WTC11 (cell line): Measurements from ENCODE around the gene THUMPD3. TPM values are rescaled to one million over a fixed set of nuclear protein-coding genes. Genes with fewer than 3 reads are reported as not detected.

ENCODE experiments used
- ATAC-seq: fragments of 200-7000 bp; cut with Tn5 transposase; 2 replicates; pipeline ENCODE4 v1.10.0; 2021; ENCODE audit warnings: mild to moderate bottlenecking, moderate library complexity
- CTCF ChIA-PET: fragments of 300-600 bp; sonication (Branson Sonifier 250); formaldehyde crosslinking; loops from one replicate; lab custom pipeline; 2021; ENCODE audit warnings: antibody characterized with exemption; lab: Charles Lee
- POLR2A ChIA-PET: fragments of 350-600 bp; sonication (Branson Sonifier 250); formaldehyde crosslinking; loops from one replicate; lab custom pipeline; 2021; ENCODE audit warnings: antibody characterized with exemption; lab: Charles Lee
- DNase-seq: peaks from one replicate; pipeline ENCODE4 v3.0.0; 2021; ENCODE audit warnings: low spot score
- H3K27ac Mint-ChIP-seq: 2 replicates; pipeline ENCODE4 v1.8.0; 2021; ENCODE audit warnings: mixed read lengths
- H3K27me3 Mint-ChIP-seq: 2 replicates; pipeline ENCODE4 v1.8.0; 2021; ENCODE audit warnings: low read depth, mild to moderate bottlenecking, moderate library complexity, mixed read lengths
- H3K36me3 Mint-ChIP-seq: 2 replicates; pipeline ENCODE4 v1.8.0; 2021; ENCODE audit warnings: mixed read lengths
- H3K4me1 Mint-ChIP-seq: 2 replicates; pipeline ENCODE4 v1.8.0; 2022; ENCODE audit warnings: mixed read lengths
- H3K4me3 Mint-ChIP-seq: 2 replicates; pipeline ENCODE4 v1.8.0; 2021; ENCODE audit warnings: mild to moderate bottlenecking, moderate library complexity, mixed read lengths
- H3K9me3 Mint-ChIP-seq: 2 replicates; pipeline ENCODE4 v1.8.0; 2021; ENCODE audit warnings: mixed read lengths
- CREB1 ChIP-seq: sonication (generic); formaldehyde crosslinking; IDR thresholded peaks from 2 replicates; pipeline ENCODE4 v1.8.0; 2023; ENCODE audit warnings: mild to moderate bottlenecking, missing genetic modification reagents
- ETV6 ChIP-seq: sonication (generic); formaldehyde crosslinking; IDR thresholded peaks from 2 replicates; pipeline ENCODE4 v1.8.1; 2022; ENCODE audit warnings: mild to moderate bottlenecking, missing genetic modification reagents
- FOXJ3 ChIP-seq: sonication (generic); formaldehyde crosslinking; IDR thresholded peaks from 2 replicates; pipeline ENCODE4 v1.9.0; 2021; ENCODE audit warnings: missing genetic modification reagents, mild to moderate bottlenecking, borderline replicate concordance
- JAZF1 ChIP-seq: fragments of 250-450 bp; sonication (Bioruptor Pico); IDR thresholded peaks from 2 replicates; pipeline ENCODE4 v1.9.0; 2021; ENCODE audit warnings: moderate library complexity, mild to moderate bottlenecking, inconsistent platforms
- JUN ChIP-seq: sonication (generic); formaldehyde crosslinking; IDR thresholded peaks from 2 replicates; pipeline ENCODE4 v1.8.0; 2023; ENCODE audit warnings: mild to moderate bottlenecking, missing genetic modification reagents
- NFYB ChIP-seq: sonication (generic); formaldehyde crosslinking; conservative IDR thresholded peaks from 2 replicates; pipeline ENCODE4 v1.8.0; 2022; ENCODE audit warnings: low read depth, missing genetic modification reagents
- NR3C1 ChIP-seq: sonication (generic); formaldehyde crosslinking; conservative IDR thresholded peaks from 2 replicates; pipeline ENCODE4 v1.8.1; 2023; ENCODE audit warnings: low read depth, mild to moderate bottlenecking, missing genetic modification reagents
- PRRX2 ChIP-seq: fragments of 250-450 bp; sonication (Bioruptor Pico); IDR thresholded peaks from 2 replicates; pipeline ENCODE4 v1.8.0; 2021; ENCODE audit warnings: mild to moderate bottlenecking
- RELA ChIP-seq: sonication (generic); formaldehyde crosslinking; IDR thresholded peaks from 2 replicates; pipeline ENCODE4 v1.8.1; 2022; ENCODE audit warnings: missing genetic modification reagents, mild to moderate bottlenecking, borderline replicate concordance
- RORB ChIP-seq: fragments of 250-450 bp; sonication (Bioruptor Pico); IDR thresholded peaks from 2 replicates; pipeline ENCODE4 v1.9.0; 2021; ENCODE audit warnings: mild to moderate bottlenecking
- SMAD3 ChIP-seq: sonication (generic); formaldehyde crosslinking; IDR thresholded peaks from 2 replicates; pipeline ENCODE4 v1.8.0; 2022; ENCODE audit warnings: missing genetic modification reagents, mild to moderate bottlenecking, borderline replicate concordance
- SMAD4 ChIP-seq: sonication (generic); formaldehyde crosslinking; IDR thresholded peaks from 2 replicates; pipeline ENCODE4 v1.8.0; 2022; ENCODE audit warnings: mild to moderate bottlenecking, missing genetic modification reagents
- ZNF121 ChIP-seq: sonication (generic); formaldehyde crosslinking; IDR thresholded peaks from 2 replicates; pipeline ENCODE4 v1.8.0; 2023; ENCODE audit warnings: missing genetic modification reagents
- total RNA-seq: library from RNA; stranded (reverse); gene quantifications from 3 replicates; pipeline ENCODE4 v1.2.3, GENCODE V29; 2021
- TF ChIP-seq, protein P1 (sequence below): sonication (generic); formaldehyde crosslinking; IDR thresholded peaks from 2 replicates; pipeline ENCODE4 v1.8.0; 2022; ENCODE audit warnings: missing genetic modification reagents
- TF ChIP-seq, protein P2 (sequence below): sonication (generic); formaldehyde crosslinking; IDR thresholded peaks from 2 replicates; pipeline ENCODE4 v1.8.1; 2023; ENCODE audit warnings: mild to moderate bottlenecking, moderate library complexity, missing genetic modification reagents
- TF ChIP-seq, protein P3 (sequence below): fragments of 250-450 bp; sonication (Bioruptor Pico); IDR thresholded peaks from 2 replicates; pipeline ENCODE4 v1.9.0; 2021; ENCODE audit warnings: moderate library complexity, mild to moderate bottlenecking, inconsistent platforms, borderline replicate concordance
- TF ChIP-seq, protein P4 (sequence below): sonication (generic); formaldehyde crosslinking; IDR thresholded peaks from 2 replicates; pipeline ENCODE4 v1.8.0; 2022; ENCODE audit warnings: mild to moderate bottlenecking, missing genetic modification reagents
- TF ChIP-seq, protein P5 (sequence below): sonication (generic); formaldehyde crosslinking; IDR thresholded peaks from 2 replicates; pipeline ENCODE4 v1.8.1; 2023; ENCODE audit warnings: mild to moderate bottlenecking, missing genetic modification reagents
- TF ChIP-seq, protein P6 (sequence below): sonication (generic); formaldehyde crosslinking; IDR thresholded peaks from 2 replicates; pipeline ENCODE4 v1.8.1; 2023; ENCODE audit warnings: mild to moderate bottlenecking, missing genetic modification reagents, borderline replicate concordance

Gene THUMPD3
- total RNA-seq, 1 experiment from 2014 or later, result 67.5 TPM

DNA sequence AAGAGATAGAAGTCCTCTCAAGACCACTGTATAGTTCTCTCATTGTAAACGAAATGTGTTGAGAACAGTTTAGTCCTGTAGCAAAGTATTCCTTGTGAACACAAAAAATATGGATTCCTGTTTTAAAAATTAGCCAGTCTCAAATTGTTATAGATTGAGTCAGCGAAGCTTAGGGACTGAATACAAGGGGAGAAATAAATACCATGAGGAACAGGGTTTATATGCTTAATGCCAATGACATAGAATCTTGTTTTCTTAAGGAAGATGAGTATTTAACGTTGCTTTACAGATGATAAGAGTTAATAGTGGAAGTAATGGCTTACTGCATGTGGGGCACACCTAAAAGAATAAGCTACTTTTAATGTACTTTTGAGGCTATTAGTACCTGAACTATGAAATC, 72.5 kb downstream of the THUMPD3 start:
- Mint-ChIP-seq H3K36me3 (peaks cover 78% of the 10 kb centered on the region), H3K9me3 (no peaks in the 10 kb centered on the region), H3K4me3 (no peak overlapping the region), H3K27me3 (no peaks in the 10 kb centered on the region)
- CTCF ChIA-PET, result interaction anchor here (0.7 kb wide), 1 partner anchor 665 kb away, joined by 4 read pairs; no protein-coding TSS in a partner anchor
- TF ChIP-seq, protein P1, sequence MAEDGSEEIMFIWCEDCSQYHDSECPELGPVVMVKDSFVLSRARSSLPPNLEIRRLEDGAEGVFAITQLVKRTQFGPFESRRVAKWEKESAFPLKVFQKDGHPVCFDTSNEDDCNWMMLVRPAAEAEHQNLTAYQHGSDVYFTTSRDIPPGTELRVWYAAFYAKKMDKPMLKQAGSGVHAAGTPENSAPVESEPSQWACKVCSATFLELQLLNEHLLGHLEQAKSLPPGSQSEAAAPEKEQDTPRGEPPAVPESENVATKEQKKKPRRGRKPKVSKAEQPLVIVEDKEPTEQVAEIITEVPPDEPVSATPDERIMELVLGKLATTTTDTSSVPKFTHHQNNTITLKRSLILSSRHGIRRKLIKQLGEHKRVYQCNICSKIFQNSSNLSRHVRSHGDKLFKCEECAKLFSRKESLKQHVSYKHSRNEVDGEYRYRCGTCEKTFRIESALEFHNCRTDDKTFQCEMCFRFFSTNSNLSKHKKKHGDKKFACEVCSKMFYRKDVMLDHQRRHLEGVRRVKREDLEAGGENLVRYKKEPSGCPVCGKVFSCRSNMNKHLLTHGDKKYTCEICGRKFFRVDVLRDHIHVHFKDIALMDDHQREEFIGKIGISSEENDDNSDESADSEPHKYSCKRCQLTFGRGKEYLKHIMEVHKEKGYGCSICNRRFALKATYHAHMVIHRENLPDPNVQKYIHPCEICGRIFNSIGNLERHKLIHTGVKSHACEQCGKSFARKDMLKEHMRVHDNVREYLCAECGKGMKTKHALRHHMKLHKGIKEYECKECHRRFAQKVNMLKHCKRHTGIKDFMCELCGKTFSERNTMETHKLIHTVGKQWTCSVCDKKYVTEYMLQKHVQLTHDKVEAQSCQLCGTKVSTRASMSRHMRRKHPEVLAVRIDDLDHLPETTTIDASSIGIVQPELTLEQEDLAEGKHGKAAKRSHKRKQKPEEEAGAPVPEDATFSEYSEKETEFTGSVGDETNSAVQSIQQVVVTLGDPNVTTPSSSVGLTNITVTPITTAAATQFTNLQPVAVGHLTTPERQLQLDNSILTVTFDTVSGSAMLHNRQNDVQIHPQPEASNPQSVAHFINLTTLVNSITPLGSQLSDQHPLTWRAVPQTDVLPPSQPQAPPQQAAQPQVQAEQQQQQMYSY, result no peak
- TF ChIP-seq NFYB, result no peak
- TF ChIP-seq, protein P2, sequence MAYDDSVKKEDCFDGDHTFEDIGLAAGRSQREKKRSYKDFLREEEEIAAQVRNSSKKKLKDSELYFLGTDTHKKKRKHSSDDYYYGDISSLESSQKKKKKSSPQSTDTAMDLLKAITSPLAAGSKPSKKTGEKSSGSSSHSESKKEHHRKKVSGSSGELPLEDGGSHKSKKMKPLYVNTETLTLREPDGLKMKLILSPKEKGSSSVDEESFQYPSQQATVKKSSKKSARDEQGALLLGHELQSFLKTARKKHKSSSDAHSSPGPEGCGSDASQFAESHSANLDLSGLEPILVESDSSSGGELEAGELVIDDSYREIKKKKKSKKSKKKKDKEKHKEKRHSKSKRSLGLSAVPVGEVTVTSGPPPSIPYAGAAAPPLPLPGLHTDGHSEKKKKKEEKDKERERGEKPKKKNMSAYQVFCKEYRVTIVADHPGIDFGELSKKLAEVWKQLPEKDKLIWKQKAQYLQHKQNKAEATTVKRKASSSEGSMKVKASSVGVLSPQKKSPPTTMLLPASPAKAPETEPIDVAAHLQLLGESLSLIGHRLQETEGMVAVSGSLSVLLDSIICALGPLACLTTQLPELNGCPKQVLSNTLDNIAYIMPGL (CRISPR knock-in tag), result no peak
- TF ChIP-seq CREB1 (CRISPR knock-in tag), result no peak
- no peak for TF ChIP-seq SMAD3 (CRISPR knock-in tag)
- TF ChIP-seq JUN (CRISPR knock-in tag), result no peak
- TF ChIP-seq JAZF1, result no peak
- TF ChIP-seq, protein P3, sequence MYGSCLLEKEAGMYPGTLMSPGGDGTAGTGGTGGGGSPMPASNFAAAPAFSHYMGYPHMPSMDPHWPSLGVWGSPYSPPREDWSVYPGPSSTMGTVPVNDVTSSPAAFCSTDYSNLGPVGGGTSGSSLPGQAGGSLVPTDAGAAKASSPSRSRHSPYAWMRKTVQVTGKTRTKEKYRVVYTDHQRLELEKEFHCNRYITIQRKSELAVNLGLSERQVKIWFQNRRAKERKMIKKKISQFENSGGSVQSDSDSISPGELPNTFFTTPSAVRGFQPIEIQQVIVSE (CRISPR knock-in tag), result no peak
- no peak for TF ChIP-seq RORB (CRISPR knock-in tag)
- TF ChIP-seq NR3C1 (CRISPR knock-in tag), result no peak
- TF ChIP-seq, protein P4, sequence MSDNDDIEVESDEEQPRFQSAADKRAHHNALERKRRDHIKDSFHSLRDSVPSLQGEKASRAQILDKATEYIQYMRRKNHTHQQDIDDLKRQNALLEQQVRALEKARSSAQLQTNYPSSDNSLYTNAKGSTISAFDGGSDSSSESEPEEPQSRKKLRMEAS (CRISPR knock-in tag), result no peak
- TF ChIP-seq ZNF121 (CRISPR knock-in tag), result no peak
- TF ChIP-seq SMAD4 (CRISPR knock-in tag), result no peak
- TF ChIP-seq, protein P5, sequence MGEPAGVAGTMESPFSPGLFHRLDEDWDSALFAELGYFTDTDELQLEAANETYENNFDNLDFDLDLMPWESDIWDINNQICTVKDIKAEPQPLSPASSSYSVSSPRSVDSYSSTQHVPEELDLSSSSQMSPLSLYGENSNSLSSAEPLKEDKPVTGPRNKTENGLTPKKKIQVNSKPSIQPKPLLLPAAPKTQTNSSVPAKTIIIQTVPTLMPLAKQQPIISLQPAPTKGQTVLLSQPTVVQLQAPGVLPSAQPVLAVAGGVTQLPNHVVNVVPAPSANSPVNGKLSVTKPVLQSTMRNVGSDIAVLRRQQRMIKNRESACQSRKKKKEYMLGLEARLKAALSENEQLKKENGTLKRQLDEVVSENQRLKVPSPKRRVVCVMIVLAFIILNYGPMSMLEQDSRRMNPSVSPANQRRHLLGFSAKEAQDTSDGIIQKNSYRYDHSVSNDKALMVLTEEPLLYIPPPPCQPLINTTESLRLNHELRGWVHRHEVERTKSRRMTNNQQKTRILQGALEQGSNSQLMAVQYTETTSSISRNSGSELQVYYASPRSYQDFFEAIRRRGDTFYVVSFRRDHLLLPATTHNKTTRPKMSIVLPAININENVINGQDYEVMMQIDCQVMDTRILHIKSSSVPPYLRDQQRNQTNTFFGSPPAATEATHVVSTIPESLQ (CRISPR knock-in tag), result no peak
- no peak for TF ChIP-seq RELA (CRISPR knock-in tag)
- TF ChIP-seq, protein P6, sequence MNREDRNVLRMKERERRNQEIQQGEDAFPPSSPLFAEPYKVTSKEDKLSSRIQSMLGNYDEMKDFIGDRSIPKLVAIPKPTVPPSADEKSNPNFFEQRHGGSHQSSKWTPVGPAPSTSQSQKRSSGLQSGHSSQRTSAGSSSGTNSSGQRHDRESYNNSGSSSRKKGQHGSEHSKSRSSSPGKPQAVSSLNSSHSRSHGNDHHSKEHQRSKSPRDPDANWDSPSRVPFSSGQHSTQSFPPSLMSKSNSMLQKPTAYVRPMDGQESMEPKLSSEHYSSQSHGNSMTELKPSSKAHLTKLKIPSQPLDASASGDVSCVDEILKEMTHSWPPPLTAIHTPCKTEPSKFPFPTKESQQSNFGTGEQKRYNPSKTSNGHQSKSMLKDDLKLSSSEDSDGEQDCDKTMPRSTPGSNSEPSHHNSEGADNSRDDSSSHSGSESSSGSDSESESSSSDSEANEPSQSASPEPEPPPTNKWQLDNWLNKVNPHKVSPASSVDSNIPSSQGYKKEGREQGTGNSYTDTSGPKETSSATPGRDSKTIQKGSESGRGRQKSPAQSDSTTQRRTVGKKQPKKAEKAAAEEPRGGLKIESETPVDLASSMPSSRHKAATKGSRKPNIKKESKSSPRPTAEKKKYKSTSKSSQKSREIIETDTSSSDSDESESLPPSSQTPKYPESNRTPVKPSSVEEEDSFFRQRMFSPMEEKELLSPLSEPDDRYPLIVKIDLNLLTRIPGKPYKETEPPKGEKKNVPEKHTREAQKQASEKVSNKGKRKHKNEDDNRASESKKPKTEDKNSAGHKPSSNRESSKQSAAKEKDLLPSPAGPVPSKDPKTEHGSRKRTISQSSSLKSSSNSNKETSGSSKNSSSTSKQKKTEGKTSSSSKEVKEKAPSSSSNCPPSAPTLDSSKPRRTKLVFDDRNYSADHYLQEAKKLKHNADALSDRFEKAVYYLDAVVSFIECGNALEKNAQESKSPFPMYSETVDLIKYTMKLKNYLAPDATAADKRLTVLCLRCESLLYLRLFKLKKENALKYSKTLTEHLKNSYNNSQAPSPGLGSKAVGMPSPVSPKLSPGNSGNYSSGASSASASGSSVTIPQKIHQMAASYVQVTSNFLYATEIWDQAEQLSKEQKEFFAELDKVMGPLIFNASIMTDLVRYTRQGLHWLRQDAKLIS (CRISPR knock-in tag), result no peak
- TF ChIP-seq PRRX2 (CRISPR knock-in tag), result no peak
- no peak for TF ChIP-seq ETV6 (CRISPR knock-in tag)
- TF ChIP-seq FOXJ3 (CRISPR knock-in tag), result no peak
- TF ChIP-seq, all 79 proteins: peak for 0
- ATAC-seq, result no peak
- DNase-seq, result no peak
- POLR2A ChIA-PET, result interaction anchor here (0.6 to 0.8 kb wide), 2 partner anchors 64 to 232 kb away, joined by 3 read pairs; no protein-coding TSS in a partner anchor
- Mint-ChIP-seq H3K4me1 (no peaks in the 10 kb centered on the region), H3K27ac (no peak overlapping the region)
